Hepatocyte (in vitro differentiated cells): Measurements from ENCODE around the gene FAM3C. TPM values are rescaled to one million over a fixed set of nuclear protein-coding genes. Genes with fewer than 3 reads are reported as not detected.

Source experiments
- DNase-seq: peaks from one replicate; pipeline ENCODE4 v3.0.0-alpha.2; 2016; ENCODE audit warnings: low spot score
- H2AFZ ChIP-seq: fragments of 200-600 bp; sonication (generic); 2 replicates; pipeline ENCODE4 v1.6.0; 2016; ENCODE audit warnings: antibody characterized with exemption, mild to moderate bottlenecking
- H3K27ac ChIP-seq: fragments of 200-600 bp; sonication (generic); 2 replicates; pipeline ENCODE4 v1.5.1; 2016; ENCODE audit warnings: mild to moderate bottlenecking
- H3K27me3 ChIP-seq: fragments of 200-600 bp; sonication (generic); 2 replicates; pipeline ENCODE4 v1.6.1; 2016
- H3K36me3 ChIP-seq: fragments of 200-600 bp; sonication (generic); replicated peaks from 2 replicates; pipeline ENCODE4 v1.5.1; 2016; ENCODE audit warnings: low read depth; ENCODE audit not compliant: insufficient read depth
- H3K4me1 ChIP-seq: fragments of 200-600 bp; sonication (generic); 2 replicates; pipeline ENCODE4 v1.5.1; 2016; ENCODE audit warnings: mild to moderate bottlenecking, moderate library complexity; ENCODE audit not compliant: insufficient read depth
- H3K4me2 ChIP-seq: fragments of 200-600 bp; sonication (generic); 2 replicates; pipeline ENCODE4 v1.6.0; 2016
- H3K4me3 ChIP-seq: fragments of 200-600 bp; sonication (generic); 2 replicates; pipeline ENCODE4 v1.5.1; 2016; ENCODE audit warnings: mild to moderate bottlenecking
- H3K79me2 ChIP-seq: fragments of 200-600 bp; sonication (generic); 2 replicates; pipeline ENCODE4 v1.6.0; 2017; ENCODE audit warnings: mild to moderate bottlenecking
- H3K9me2 ChIP-seq: fragments of 200-600 bp; sonication (generic); replicated peaks from 2 replicates; pipeline ENCODE4 v1.6.0; 2017; ENCODE audit warnings: mild to moderate bottlenecking; ENCODE audit not compliant: insufficient read depth
- H3K9me3 ChIP-seq: fragments of 200-600 bp; sonication (generic); 2 replicates; pipeline ENCODE4 v1.5.1; 2016; ENCODE audit warnings: low read depth, mild to moderate bottlenecking
- H4K20me1 ChIP-seq: fragments of 200-600 bp; sonication (generic); 2 replicates; pipeline ENCODE4 v1.6.0; 2016; ENCODE audit warnings: mild to moderate bottlenecking; ENCODE audit not compliant: insufficient read depth, poor library complexity, severe bottlenecking
- CTCF ChIP-seq: fragments of 200-600 bp; sonication (generic); IDR thresholded peaks from 2 replicates; pipeline ENCODE4 v1.5.1; 2016; ENCODE audit warnings: antibody characterized with exemption, mild to moderate bottlenecking; ENCODE audit not compliant: poor library complexity
- EZH2 ChIP-seq: fragments of 200-600 bp; sonication (generic); IDR thresholded peaks from 2 replicates; pipeline ENCODE4 v1.6.1; 2016; ENCODE audit warnings: antibody characterized with exemption, mild to moderate bottlenecking, borderline replicate concordance
- EZH2phosphoT487 ChIP-seq: fragments of 200-600 bp; sonication (generic); IDR thresholded peaks from one replicate; pipeline ENCODE4 v1.6.1; 2018; ENCODE audit warnings: antibody characterized with exemption, mild to moderate bottlenecking, low read depth, moderate library complexity; ENCODE audit not compliant: unreplicated experiment, severe bottlenecking
- WGBS: methylation state at CpG from one replicate; pipeline ENCODE4 v1.1.6; 2016; ENCODE audit warnings: low lambda C conversion rate; ENCODE audit errors: missing lambda C conversion rate; 5-methylcytosine and 5-hydroxymethylcytosine counted together
- polyA plus RNA-seq: library from polyadenylated mRNA; unstranded; fragments of >200 nt; fragmentation: Nextera tagmentation; extraction: Ambion mirVana; gene quantifications from 2 replicates; pipeline ENCODE4 v1.2.1, GENCODE V29; 2016
- total RNA-seq: library from RNA; depleted of rRNA; stranded (reverse); fragments of >200 nt; gene quantifications from 2 replicates; pipeline ENCODE4 v1.2.3, GENCODE V29; 2014

FAM3C gene
- total and polyA plus RNA-seq, 2 experiments from 2014 or later = 119 to 127 TPM

- Histone ChIP-seq H3K27me3 (no peaks in the 10 kb centered on the region), H3K79me2 (no peaks in the 10 kb centered on the region), H2AFZ (no peak overlapping the region), H3K4me3 (no peak overlapping the region), H3K27ac (no peak overlapping the region), H4K20me1 (no peaks in the 10 kb centered on the region), H3K4me1 (peaks cover 6% of the 10 kb centered on the region), H3K4me2 (no peak overlapping the region), H3K9me2 (no peaks in the 10 kb centered on the region), H3K36me3 (no peaks in the 10 kb centered on the region), H3K9me3 (no peaks in the 10 kb centered on the region)
- 88% methylated on average over 2 of the region's 2 CpGs for WGBS
- TF ChIP-seq EZH2 = no peak
- TF ChIP-seq CTCF = no peak
- TF ChIP-seq EZH2phosphoT487 = no peak
- no peak for DNase-seq
Measured at GRCh38 chr7:121404348-121404747, 8.2 kb upstream of the FAM3C start.

DNA sequence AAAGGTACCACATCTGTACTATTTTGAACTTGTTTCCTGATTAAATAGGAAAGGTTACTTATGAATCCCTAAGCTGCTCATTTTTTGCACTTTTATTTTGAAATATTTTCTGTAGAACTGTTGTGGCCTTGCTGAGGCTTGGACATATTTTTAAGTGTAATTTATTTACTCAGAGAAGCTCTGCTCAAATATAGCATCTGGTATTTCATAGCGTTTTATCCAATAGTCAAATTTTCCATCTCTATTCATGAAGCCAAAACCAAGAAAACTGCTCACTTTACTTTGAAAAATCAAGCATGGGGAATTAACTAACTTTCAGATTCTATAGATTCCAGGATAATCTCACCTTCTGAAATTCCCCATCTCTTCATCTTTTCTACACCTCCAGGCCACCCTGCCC is 6.6 kb upstream of the FAM3C start:
- H3K9me3 ChIP-seq = no peaks in the 10 kb centered on the region
- no peaks in the 10 kb centered on the region for H4K20me1 ChIP-seq
- WGBS = 100% methylated on average over 1 of the region's 1 CpG
- DNase-seq = no peak
- no peaks in the 10 kb centered on the region for H3K9me2 ChIP-seq
- no peak overlapping the region for H3K27ac ChIP-seq
- no peaks in the 10 kb centered on the region for H3K79me2 ChIP-seq
- TF ChIP-seq CTCF (no peak), EZH2phosphoT487 (no peak), EZH2 (no peak)
- no peaks in the 10 kb centered on the region for H3K27me3 ChIP-seq
- no peaks in the 10 kb centered on the region for H3K36me3 ChIP-seq
- no peak overlapping the region for H2AFZ ChIP-seq
- H3K4me1 ChIP-seq = peaks cover 6% of the 10 kb centered on the region
- H3K4me3 ChIP-seq = no peak overlapping the region
- H3K4me2 ChIP-seq = no peak overlapping the region

GRCh38 chr7:121401896-121402295 is 5.8 kb upstream of the FAM3C start:
- H4K20me1 ChIP-seq = no peaks in the 10 kb centered on the region
- H3K4me1 ChIP-seq = peaks cover 10% of the 10 kb centered on the region
- H3K4me3 ChIP-seq = no peak overlapping the region
- H3K4me2 ChIP-seq = no peak overlapping the region
- WGBS = 78% methylated on average over 3 of the region's 3 CpGs
- H3K79me2 ChIP-seq = no peaks in the 10 kb centered on the region
- no peak for TF ChIP-seq EZH2phosphoT487
- TF ChIP-seq CTCF = no peak
- no peak for TF ChIP-seq EZH2
- no peak overlapping the region for H2AFZ ChIP-seq
- no peaks in the 10 kb centered on the region for H3K36me3 ChIP-seq
- no peaks in the 10 kb centered on the region for H3K27me3 ChIP-seq
- H3K27ac ChIP-seq = no peak overlapping the region
- H3K9me3 ChIP-seq = no peaks in the 10 kb centered on the region
- H3K9me2 ChIP-seq = no peaks in the 10 kb centered on the region
- no peak for DNase-seq

GRCh38 chr7:121398246-121398645 is 2.1 kb upstream of the FAM3C start:
- no peak for TF ChIP-seq EZH2phosphoT487
- TF ChIP-seq CTCF = peak; percentile 24
- Histone ChIP-seq H3K4me1 (peaks cover 14% of the 10 kb centered on the region), H3K79me2 (peaks cover 24% of the 10 kb centered on the region), H3K27me3 (no peaks in the 10 kb centered on the region), H3K36me3 (no peaks in the 10 kb centered on the region), H3K4me2 (peak overlapping the region; percentile 34), H3K9me2 (no peaks in the 10 kb centered on the region), H3K27ac (peak overlapping the region; percentile 69), H2AFZ (no peak overlapping the region), H3K4me3 (no peak overlapping the region), H4K20me1 (peaks cover 3% of the 10 kb centered on the region), H3K9me3 (no peaks in the 10 kb centered on the region)
- WGBS = 63% methylated on average over 5 of the region's 5 CpGs
- DNase-seq = peak; percentile 6
